ENCODE data around the gene EFHD1. TPM values are rescaled to one million over a fixed set of nuclear protein-coding genes. Genes with fewer than 3 reads are reported as not detected.
A peak's percentile ranks its signal among the peaks of the same experiment; 100 is the strongest.
"Not testable (repeated sequence)": the region's sequence is repeated elsewhere in the genome, so short reads cannot be mapped to it uniquely, and the experiment has no call there.

Gene EFHD1
- total RNA-seq, 4 donors from 2014 or later, result 13.3 to 23.7 (median 15.3) TPM

GRCh38 chr2:232699110-232699509, 65.7 kb downstream of the EFHD1 start:
- intact Hi-C loops (cut with DNase I), result loop anchor here (10.0 kb wide), 1 partner anchor 94 kb away; no protein-coding TSS in a partner anchor
- H3K27ac ChIP-seq (replicated peaks in 1 of 4), result no peak overlapping the region
- peaks cover 41 to 62% (median 52%) of the 10 kb centered on the region in 4 donors for H3K4me1 ChIP-seq
- TF ChIP-seq EP300 (IDR thresholded peaks at IDR 0.05) (no peak), CTCF (IDR thresholded peaks at IDR 0.05) (no peak), POLR2A (IDR thresholded peaks at IDR 0.05; ENCODE audit: low read depth) (no peak), POLR2AphosphoS5 (IDR thresholded peaks at IDR 0.05) (no peak)
- H3K27me3 ChIP-seq, result no peaks in the 10 kb centered on the region
- H3K9me3 ChIP-seq, result no peaks in the 10 kb centered on the region
- 78% methylated on average over 2 of the region's 2 CpGs for WGBS
- no peak for DNase-seq (ENCODE audit: extremely low spot score)
- peaks cover 0 to 5% (median 2%) of the 10 kb centered on the region in 4 donors for H3K36me3 ChIP-seq
- peak overlapping the region in 2 of 4 donors; percentile 1 to 99 for H3K4me3 ChIP-seq

GRCh38 chr2:232700154-232700553, 66.8 kb downstream of the EFHD1 start:
- Histone ChIP-seq H3K4me1 (peaks cover 41 to 66% (median 52%) of the 10 kb centered on the region in 4 donors), H3K4me3 (no peak overlapping the region), H3K36me3 (peaks cover 2 to 13% (median 9%) of the 10 kb centered on the region in 4 donors), H3K27me3 (no peaks in the 10 kb centered on the region), H3K9me3 (no peaks in the 10 kb centered on the region), H3K27ac (replicated peaks in 1 of 4) (no peak overlapping the region)
- 94% methylated on average over 1 of the region's 1 CpG for WGBS
- intact Hi-C loops (cut with DNase I), result no loop called here
- no peak for DNase-seq (ENCODE audit: extremely low spot score)
- TF ChIP-seq POLR2A (IDR thresholded peaks at IDR 0.05; ENCODE audit: low read depth) (no peak), POLR2AphosphoS5 (IDR thresholded peaks at IDR 0.05) (no peak), CTCF (IDR thresholded peaks at IDR 0.05) (no peak), EP300 (IDR thresholded peaks at IDR 0.05) (no peak)

GRCh38 chr2:232707076-232707475, 73.7 kb downstream of the EFHD1 start:
- no peak for DNase-seq (ENCODE audit: extremely low spot score)
- Histone ChIP-seq H3K27ac (replicated peaks in 1 of 4) (no peak overlapping the region), H3K36me3 (peaks cover 21 to 60% (median 40%) of the 10 kb centered on the region in 4 donors), H3K9me3 (no peaks in the 10 kb centered on the region), H3K4me3 (no peak overlapping the region), H3K27me3 (no peaks in the 10 kb centered on the region), H3K4me1 (peaks cover 6 to 18% (median 12%) of the 10 kb centered on the region in 4 donors)
- intact Hi-C loops (cut with DNase I), result no loop called here
- TF ChIP-seq EP300 (IDR thresholded peaks at IDR 0.05), result no peak
- no peak for TF ChIP-seq CTCF (IDR thresholded peaks at IDR 0.05)
- TF ChIP-seq POLR2AphosphoS5 (IDR thresholded peaks at IDR 0.05), result no peak
- no peak for TF ChIP-seq POLR2A (IDR thresholded peaks at IDR 0.05; ENCODE audit: low read depth)
- WGBS, result 84% methylated on average over 4 of the region's 4 CpGs

GRCh38 chr2:232713505-232713904, 80.1 kb downstream of the EFHD1 start:
- no peak for DNase-seq (ENCODE audit: extremely low spot score)
- H3K27ac ChIP-seq (replicated peaks in 1 of 4), result no peak overlapping the region
- H3K4me1 ChIP-seq, result peaks cover 0 to 10% (median 5%) of the 10 kb centered on the region in 4 donors
- no peaks in the 10 kb centered on the region for H3K9me3 ChIP-seq
- H3K4me3 ChIP-seq, result no peak overlapping the region
- H3K27me3 ChIP-seq, result no peaks in the 10 kb centered on the region
- no peak for TF ChIP-seq CTCF (IDR thresholded peaks at IDR 0.05)
- TF ChIP-seq POLR2A (IDR thresholded peaks at IDR 0.05; ENCODE audit: low read depth), result no peak
- no peak for TF ChIP-seq POLR2AphosphoS5 (IDR thresholded peaks at IDR 0.05)
- TF ChIP-seq EP300 (IDR thresholded peaks at IDR 0.05), result no peak
- peaks cover 0 to 33% (median 14%) of the 10 kb centered on the region in 4 donors for H3K36me3 ChIP-seq
- intact Hi-C loops (cut with DNase I), result no loop called here

- Histone ChIP-seq H3K27ac (replicated peaks in 1 of 4) (no peak overlapping the region), H3K9me3 (no peaks in the 10 kb centered on the region), H3K4me1 (peaks cover 0 to 12% (median 5%) of the 10 kb centered on the region in 4 donors), H3K27me3 (no peaks in the 10 kb centered on the region), H3K36me3 (peaks cover 0 to 23% (median 10%) of the 10 kb centered on the region in 4 donors), H3K4me3 (no peak overlapping the region)
- TF ChIP-seq EP300 (IDR thresholded peaks at IDR 0.05) (no peak), POLR2A (IDR thresholded peaks at IDR 0.05; ENCODE audit: low read depth) (no peak), CTCF (IDR thresholded peaks at IDR 0.05) (no peak), POLR2AphosphoS5 (IDR thresholded peaks at IDR 0.05) (no peak)
- DNase-seq (ENCODE audit: extremely low spot score), result no peak
- WGBS, result 84% methylated on average over 3 of the region's 3 CpGs
- intact Hi-C loops (cut with DNase I), result no loop called here
Measured at GRCh38 chr2:232714969-232715368, 81.6 kb downstream of the EFHD1 start.

GRCh38 chr2:232720056-232720455, 86.7 kb downstream of the EFHD1 start:
- H3K27ac ChIP-seq (replicated peaks in 1 of 4); intact Hi-C loops (cut with DNase I); H3K9me3 ChIP-seq; DNase-seq (ENCODE audit: extremely low spot score); H3K4me3 ChIP-seq; H3K27me3 ChIP-seq: not testable (repeated sequence)
- Histone ChIP-seq H3K4me1 (peaks cover 12 to 19% (median 14%) of the 10 kb centered on the region in 4 donors), H3K36me3 (peaks cover 0 to 21% (median 13%) of the 10 kb centered on the region in 4 donors)

Measured in esophagus muscularis mucosa (tissue), 4 donors.